Natural killer cell (primary cell): Measurements from ENCODE around the gene TAS2R41. TPM values are rescaled to one million over a fixed set of nuclear protein-coding genes. Genes with fewer than 3 reads are reported as not detected.

Experiments used
- ATAC-seq, 3 donors: fragments of 150-1000 bp in 2 of 3; fragments of 200-7000 bp in 1 of 3; cut with Tn5 transposase; 1 replicate in 1 of 3; 2 replicates in 2 of 3; pipeline ENCODE4 v1.10.0; 2021; ENCODE audit warnings: mild to moderate bottlenecking in 2 of 3, moderate library complexity in 2 of 3
- DNase-seq, 2 donors: peaks; one replicate each; pipeline versions ENCODE4 v3.0.0 to v3.0.0-alpha.2; 2013 to 2021; ENCODE audit warnings: mixed read lengths in 1 of 2
- H3K27ac ChIP-seq: one replicate; pipeline ENCODE4 v1.5.1; 2013; ENCODE audit warnings: mild to moderate bottlenecking, low read length
- H3K27me3 ChIP-seq: one replicate; pipeline ENCODE4 v1.6.1; 2013; ENCODE audit warnings: low read length; ENCODE audit not compliant: control insufficient read depth, insufficient read depth
- H3K36me3 ChIP-seq: one replicate; pipeline ENCODE4 v1.6.1; 2013; ENCODE audit warnings: low read length; ENCODE audit not compliant: control insufficient read depth, insufficient read depth
- H3K4me1 ChIP-seq: one replicate; pipeline ENCODE4 v1.6.1; 2013; ENCODE audit warnings: low read length; ENCODE audit not compliant: control insufficient read depth, insufficient read depth
- H3K4me3 ChIP-seq: one replicate; pipeline ENCODE4 v1.5.1; 2013; ENCODE audit warnings: low read length
- H3K9me3 ChIP-seq: one replicate; pipeline ENCODE4 v1.6.1; 2013; ENCODE audit warnings: low read length; ENCODE audit not compliant: control insufficient read depth, insufficient read depth
- H3K27ac Mint-ChIP-seq, 2 donors: one replicate each; pipeline ENCODE4 v1.8.0; 2022; ENCODE audit warnings: mild to moderate bottlenecking in 2 of 2, mixed read lengths in 2 of 2, moderate library complexity in 1 of 2
- H3K27me3 Mint-ChIP-seq, 2 donors: one replicate each; pipeline ENCODE4 v1.8.0; 2022; ENCODE audit warnings: low read depth in 2 of 2, mixed read lengths in 2 of 2
- H3K36me3 Mint-ChIP-seq: one replicate; pipeline ENCODE4 v1.8.0; 2022; ENCODE audit warnings: mixed read lengths
- H3K4me1 Mint-ChIP-seq, 2 donors: one replicate each; pipeline ENCODE4 v1.8.0; 2022; ENCODE audit warnings: mixed read lengths in 2 of 2
- H3K4me3 Mint-ChIP-seq: one replicate; pipeline ENCODE4 v1.8.0; 2022; ENCODE audit warnings: mild to moderate bottlenecking, moderate library complexity, mixed read lengths
- H3K9me3 Mint-ChIP-seq, 2 donors: one replicate each; pipeline ENCODE4 v1.8.0; 2022; ENCODE audit warnings: mixed read lengths in 2 of 2
- CTCF ChIP-seq: fragments of 200-600 bp; IDR thresholded peaks from one replicate; pipeline ENCODE4 v1.8.0; 2022; ENCODE audit warnings: antibody characterized with exemption
- WGBS: methylation state at CpG from one replicate; pipeline ENCODE4 v1.1.7; 2013; ENCODE audit warnings: missing lambda C conversion rate; ENCODE audit not compliant: insufficient coverage; 5-methylcytosine and 5-hydroxymethylcytosine counted together
- intact Hi-C: fragments of 100-400 bp; cut with micrococcal nuclease; formaldehyde crosslinking; loops from one replicate; pipeline ENCODE4 v1.14.2; 2022
- total RNA-seq, 4 donors: library from RNA; stranded (reverse); fragments of 120-200 nt in 1 of 4; gene quantifications; one replicate each; pipeline versions ENCODE4 v1.2.3 to v1.2.4, GENCODE V29; 2013 to 2022

TAS2R41 gene
- total RNA-seq, 3 donors from 2014 or later (not counting 1 experiment from before 2014, with no cell fraction given), result not detected

DNA sequence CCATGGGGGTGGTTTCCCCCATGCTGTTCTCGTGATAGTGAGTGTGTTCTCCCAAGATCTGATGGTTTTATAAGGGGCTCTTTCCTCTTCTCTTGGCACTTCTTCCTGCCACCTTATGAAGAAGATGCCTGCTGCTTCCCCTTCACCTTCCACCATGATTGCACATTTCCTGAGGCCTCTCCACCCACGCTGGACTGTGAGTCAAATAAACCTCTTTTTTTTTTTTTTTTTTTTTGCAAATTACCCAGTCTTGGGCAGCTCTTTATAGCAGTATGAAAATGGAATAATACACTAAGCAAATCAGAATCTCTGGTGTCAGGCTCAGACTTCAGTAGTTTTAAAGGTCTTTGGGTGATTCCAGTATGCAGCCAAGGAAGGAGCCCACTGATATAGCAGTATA lies 28.2 kb downstream of the TAS2R41 start:
- no peak for TF ChIP-seq CTCF
- Mint-ChIP-seq H3K4me3 (no peak overlapping the region), H3K4me1 (no peaks in the 10 kb centered on the region), H3K27ac (no peak overlapping the region), H3K9me3 (no peaks in the 10 kb centered on the region), H3K36me3 (no peaks in the 10 kb centered on the region), H3K27me3 (peaks cover 4 to 20% of the 10 kb centered on the region in 2 donors)
- DNase-seq, result no peak
- Histone ChIP-seq H3K9me3 (no peaks in the 10 kb centered on the region), H3K4me3 (no peak overlapping the region), H3K27me3 (no peaks in the 10 kb centered on the region), H3K4me1 (no peaks in the 10 kb centered on the region), H3K27ac (no peak overlapping the region), H3K36me3 (no peaks in the 10 kb centered on the region)
- no peak for ATAC-seq
- intact Hi-C loops, result no loop called here
- WGBS, result 73% methylated on average over 2 of the region's 2 CpGs

- H3K27me3 Mint-ChIP-seq, result peaks cover 4 to 19% of the 10 kb centered on the region in 2 donors
- no peak for ATAC-seq
- Histone ChIP-seq H3K4me3 (no peak overlapping the region), H3K27ac (no peak overlapping the region), H3K4me1 (no peaks in the 10 kb centered on the region), H3K36me3 (no peaks in the 10 kb centered on the region), H3K9me3 (no peaks in the 10 kb centered on the region), H3K27me3 (no peaks in the 10 kb centered on the region)
- no peaks in the 10 kb centered on the region for H3K9me3 Mint-ChIP-seq
- DNase-seq, result no peak
- TF ChIP-seq CTCF, result no peak
- no peak overlapping the region for H3K4me3 Mint-ChIP-seq
- H3K27ac Mint-ChIP-seq, result no peak overlapping the region
- H3K36me3 Mint-ChIP-seq, result no peaks in the 10 kb centered on the region
- no peaks in the 10 kb centered on the region for H3K4me1 Mint-ChIP-seq
- WGBS, result 75% methylated on average over 3 of the region's 3 CpGs
- intact Hi-C loops, result no loop called here
Observed at GRCh38 chr7:143507094-143507518, 29.4 kb downstream of the TAS2R41 start.

GRCh38 chr7:143507534-143508055 lies 29.9 kb downstream of the TAS2R41 start:
- no peak for TF ChIP-seq CTCF
- Histone ChIP-seq H3K4me1 (no peaks in the 10 kb centered on the region), H3K27ac (no peak overlapping the region), H3K4me3 (no peak overlapping the region), H3K9me3 (no peaks in the 10 kb centered on the region), H3K36me3 (no peaks in the 10 kb centered on the region), H3K27me3 (no peaks in the 10 kb centered on the region)
- no peaks in the 10 kb centered on the region for H3K36me3 Mint-ChIP-seq
- H3K4me1 Mint-ChIP-seq, result no peaks in the 10 kb centered on the region
- WGBS, result 92% methylated on average over 2 of the region's 5 CpGs
- H3K9me3 Mint-ChIP-seq, result no peaks in the 10 kb centered on the region
- ATAC-seq (no peak), DNase-seq (no peak)
- H3K27me3 Mint-ChIP-seq, result peaks cover 4 to 19% of the 10 kb centered on the region in 2 donors
- H3K27ac Mint-ChIP-seq, result no peak overlapping the region
- no peak overlapping the region for H3K4me3 Mint-ChIP-seq
- intact Hi-C loops, result no loop called here
